ENCODE results near the gene PRRT1B.

Gene PRRT1B

GRCh38 chr9:131557855-131558548 is 12.7 kb downstream of the PRRT1B start:
- no peak overlapping the region for H3K4ac ChIP-seq (ENCODE audit: low read depth, low read length)
- no peak overlapping the region for H2BK15ac ChIP-seq (replicated peaks; ENCODE audit: low read depth)
- H3K18ac ChIP-seq (ENCODE audit: low read length): no peak overlapping the region
- no peak overlapping the region for H3K9ac ChIP-seq (ENCODE audit: low read length)
- H3K27ac ChIP-seq (ENCODE audit: low read depth, low read length): no peak overlapping the region
- no peaks in the 10 kb centered on the region for H3K27me3 ChIP-seq (ENCODE audit: insufficient read depth, low read length, poor library complexity)
- H2AK5ac ChIP-seq (ENCODE audit: low read length): no peak overlapping the region
- no peak overlapping the region for H3K23ac ChIP-seq (ENCODE audit: low read length)
- H3K4me2 ChIP-seq (ENCODE audit: low read length): no peak overlapping the region
- no peak for DNase-seq
- no peaks in the 10 kb centered on the region for H3K79me1 ChIP-seq (ENCODE audit: low read length)
- H4K8ac ChIP-seq (ENCODE audit: low read depth, low read length): no peak overlapping the region
- H3K4me3 ChIP-seq (ENCODE audit: low read length): no peak overlapping the region
- no peaks in the 10 kb centered on the region for H3K36me3 ChIP-seq (ENCODE audit: control insufficient read depth, insufficient read depth, low read length)
- H3K56ac ChIP-seq (ENCODE audit: low read length): peak overlapping the region; percentile 42
- no peaks in the 10 kb centered on the region for H3K4me1 ChIP-seq (ENCODE audit: control insufficient read depth, low read depth, low read length)
- H3K79me2 ChIP-seq (ENCODE audit: control insufficient read depth, insufficient read depth, low read length): no peaks in the 10 kb centered on the region
- H4K5ac ChIP-seq (ENCODE audit: low read length): no peak overlapping the region
- no peak overlapping the region for H2BK5ac ChIP-seq (ENCODE audit: low read length)
- H2BK120ac ChIP-seq (ENCODE audit: low read depth, low read length): no peak overlapping the region
- no CpG with 5 or more reads among the region's 25 CpGs for WGBS (ENCODE audit: extremely low coverage, insufficient coverage, low lambda C conversion rate)

- Histone ChIP-seq H2BK120ac (ENCODE audit: low read depth, low read length) (no peak overlapping the region), H3K4me2 (ENCODE audit: low read length) (no peak overlapping the region), H3K27me3 (ENCODE audit: insufficient read depth, low read length, poor library complexity) (no peaks in the 10 kb centered on the region), H3K23ac (ENCODE audit: low read length) (no peak overlapping the region), H3K36me3 (ENCODE audit: control insufficient read depth, insufficient read depth, low read length) (no peaks in the 10 kb centered on the region), H4K5ac (ENCODE audit: low read length) (no peak overlapping the region), H2BK15ac (replicated peaks; ENCODE audit: low read depth) (no peak overlapping the region), H3K4me1 (ENCODE audit: control insufficient read depth, low read depth, low read length) (no peaks in the 10 kb centered on the region), H3K4ac (ENCODE audit: low read depth, low read length) (no peak overlapping the region), H3K79me2 (ENCODE audit: control insufficient read depth, insufficient read depth, low read length) (no peaks in the 10 kb centered on the region), H2BK5ac (ENCODE audit: low read length) (no peak overlapping the region), H3K4me3 (ENCODE audit: low read length) (no peak overlapping the region), H3K18ac (ENCODE audit: low read length) (no peak overlapping the region), H2AK5ac (ENCODE audit: low read length) (no peak overlapping the region), H3K27ac (ENCODE audit: low read depth, low read length) (no peak overlapping the region), H4K8ac (ENCODE audit: low read depth, low read length) (no peak overlapping the region), H3K56ac (ENCODE audit: low read length) (no peak overlapping the region), H3K79me1 (ENCODE audit: low read length) (no peaks in the 10 kb centered on the region), H3K9ac (ENCODE audit: low read length) (no peak overlapping the region)
- no peak for DNase-seq
- no CpG with 5 or more reads among the region's 1 CpG for WGBS (ENCODE audit: extremely low coverage, insufficient coverage, low lambda C conversion rate)
Observed at GRCh38 chr9:131559421-131560000, 14.2 kb downstream of the PRRT1B start.

- no peak overlapping the region for H3K18ac ChIP-seq (ENCODE audit: low read length)
- no peak overlapping the region for H3K23ac ChIP-seq (ENCODE audit: low read length)
- no peak overlapping the region for H4K5ac ChIP-seq (ENCODE audit: low read length)
- H2AK5ac ChIP-seq (ENCODE audit: low read length): no peak overlapping the region
- no peak overlapping the region for H2BK120ac ChIP-seq (ENCODE audit: low read depth, low read length)
- H3K9ac ChIP-seq (ENCODE audit: low read length): no peak overlapping the region
- H3K4me3 ChIP-seq (ENCODE audit: low read length): no peak overlapping the region
- WGBS (ENCODE audit: extremely low coverage, insufficient coverage, low lambda C conversion rate): no CpG with 5 or more reads among the region's 9 CpGs
- H3K27ac ChIP-seq (ENCODE audit: low read depth, low read length): no peak overlapping the region
- H3K36me3 ChIP-seq (ENCODE audit: control insufficient read depth, insufficient read depth, low read length): no peaks in the 10 kb centered on the region
- no peaks in the 10 kb centered on the region for H3K79me2 ChIP-seq (ENCODE audit: control insufficient read depth, insufficient read depth, low read length)
- H3K4me1 ChIP-seq (ENCODE audit: control insufficient read depth, low read depth, low read length): no peaks in the 10 kb centered on the region
- H3K79me1 ChIP-seq (ENCODE audit: low read length): no peaks in the 10 kb centered on the region
- no peak overlapping the region for H3K4ac ChIP-seq (ENCODE audit: low read depth, low read length)
- no peak overlapping the region for H2BK5ac ChIP-seq (ENCODE audit: low read length)
- peak; percentile 81 for DNase-seq
- no peak overlapping the region for H2BK15ac ChIP-seq (replicated peaks; ENCODE audit: low read depth)
- no peak overlapping the region for H3K4me2 ChIP-seq (ENCODE audit: low read length)
- H3K56ac ChIP-seq (ENCODE audit: low read length): no peak overlapping the region
- no peak overlapping the region for H4K8ac ChIP-seq (ENCODE audit: low read depth, low read length)
- no peaks in the 10 kb centered on the region for H3K27me3 ChIP-seq (ENCODE audit: insufficient read depth, low read length, poor library complexity)
Observed at GRCh38 chr9:131562032-131562959, 17.0 kb downstream of the PRRT1B start.

- Histone ChIP-seq H2BK120ac (ENCODE audit: low read depth, low read length) (no peak overlapping the region), H2BK5ac (ENCODE audit: low read length) (no peak overlapping the region), H3K79me1 (ENCODE audit: low read length) (no peaks in the 10 kb centered on the region), H4K8ac (ENCODE audit: low read depth, low read length) (no peak overlapping the region), H3K9ac (ENCODE audit: low read length) (no peak overlapping the region), H3K18ac (ENCODE audit: low read length) (no peak overlapping the region), H2AK5ac (ENCODE audit: low read length) (no peak overlapping the region), H3K4me2 (ENCODE audit: low read length) (no peak overlapping the region), H3K27me3 (ENCODE audit: insufficient read depth, low read length, poor library complexity) (no peaks in the 10 kb centered on the region), H3K36me3 (ENCODE audit: control insufficient read depth, insufficient read depth, low read length) (no peaks in the 10 kb centered on the region), H3K27ac (ENCODE audit: low read depth, low read length) (no peak overlapping the region), H3K4ac (ENCODE audit: low read depth, low read length) (no peak overlapping the region), H3K4me3 (ENCODE audit: low read length) (no peak overlapping the region), H3K4me1 (ENCODE audit: control insufficient read depth, low read depth, low read length) (no peaks in the 10 kb centered on the region), H3K56ac (ENCODE audit: low read length) (no peak overlapping the region), H2BK15ac (replicated peaks; ENCODE audit: low read depth) (no peak overlapping the region), H4K5ac (ENCODE audit: low read length) (no peak overlapping the region), H3K79me2 (ENCODE audit: control insufficient read depth, insufficient read depth, low read length) (no peaks in the 10 kb centered on the region), H3K23ac (ENCODE audit: low read length) (no peak overlapping the region)
- no peak for DNase-seq
- WGBS (ENCODE audit: extremely low coverage, insufficient coverage, low lambda C conversion rate): no CpG with 5 or more reads among the region's 5 CpGs
Observed at GRCh38 chr9:131565369-131565768, 20.0 kb downstream of the PRRT1B start.

GRCh38 chr9:131566158-131566557 is 20.8 kb downstream of the PRRT1B start:
- Histone ChIP-seq H2BK120ac (ENCODE audit: low read depth, low read length) (no peak overlapping the region), H3K23ac (ENCODE audit: low read length) (no peak overlapping the region), H3K9ac (ENCODE audit: low read length) (no peak overlapping the region), H3K56ac (ENCODE audit: low read length) (no peak overlapping the region), H3K27me3 (ENCODE audit: insufficient read depth, low read length, poor library complexity) (no peaks in the 10 kb centered on the region), H2BK15ac (replicated peaks; ENCODE audit: low read depth) (no peak overlapping the region), H3K4ac (ENCODE audit: low read depth, low read length) (no peak overlapping the region), H4K8ac (ENCODE audit: low read depth, low read length) (no peak overlapping the region), H3K4me1 (ENCODE audit: control insufficient read depth, low read depth, low read length) (no peaks in the 10 kb centered on the region), H4K5ac (ENCODE audit: low read length) (no peak overlapping the region), H3K4me2 (ENCODE audit: low read length) (no peak overlapping the region), H3K36me3 (ENCODE audit: control insufficient read depth, insufficient read depth, low read length) (no peaks in the 10 kb centered on the region), H3K79me1 (ENCODE audit: low read length) (no peaks in the 10 kb centered on the region), H3K4me3 (ENCODE audit: low read length) (no peak overlapping the region), H3K79me2 (ENCODE audit: control insufficient read depth, insufficient read depth, low read length) (no peaks in the 10 kb centered on the region), H2BK5ac (ENCODE audit: low read length) (no peak overlapping the region), H3K18ac (ENCODE audit: low read length) (no peak overlapping the region), H2AK5ac (ENCODE audit: low read length) (no peak overlapping the region), H3K27ac (ENCODE audit: low read depth, low read length) (no peak overlapping the region)
- no CpG with 5 or more reads among the region's 3 CpGs for WGBS (ENCODE audit: extremely low coverage, insufficient coverage, low lambda C conversion rate)
- DNase-seq: no peak
